Spleen (tissue), 11 donors: ENCODE results near the gene ADD1. TPM values are rescaled to one million over a fixed set of nuclear protein-coding genes. Genes with fewer than 3 reads are reported as not detected.
A peak's percentile ranks its signal among the peaks of the same experiment; 100 is the strongest.

ENCODE experiments used
- DNase-seq: peaks from one replicate; pipeline ENCODE4 v3.0.0-alpha.2; 2020
- H3K27ac ChIP-seq, 8 donors: fragments of 200-600 bp; sonication (generic) in 7 of 8; 1 replicate in 4 of 8; 2 replicates in 4 of 8; pipeline versions ENCODE4 v1.5.0 to v1.8.0; 2016 to 2021; ENCODE audit warnings: inconsistent platforms in 4 of 8, mild to moderate bottlenecking in 4 of 8, moderate library complexity in 1 of 8
- H3K27me3 ChIP-seq, 7 donors: fragments of 200-600 bp; sonication (generic) in 6 of 7; replicated peaks in 1 of 7; 1 replicate in 4 of 7; 2 replicates in 3 of 7; pipeline versions ENCODE4 v1.5.0 to v1.8.0; 2016 to 2021; ENCODE audit warnings: inconsistent platforms in 3 of 7, mild to moderate bottlenecking in 1 of 7
- H3K36me3 ChIP-seq, 6 donors: fragments of 200-600 bp; sonication (generic) in 5 of 6; 1 replicate in 4 of 6; 2 replicates in 2 of 6; pipeline versions ENCODE4 v1.5.0 to v1.8.0; 2016 to 2021; ENCODE audit warnings: inconsistent platforms in 2 of 6
- H3K4me1 ChIP-seq, 6 donors: fragments of 200-600 bp; sonication (generic) in 5 of 6; 1 replicate in 3 of 6; 2 replicates in 3 of 6; pipeline versions ENCODE4 v1.5.0 to v1.8.0; 2016 to 2021; ENCODE audit warnings: inconsistent platforms in 3 of 6
- H3K4me3 ChIP-seq, 8 donors: fragments of 200-600 bp; sonication (generic) in 7 of 8; 1 replicate in 4 of 8; 2 replicates in 4 of 8; pipeline versions ENCODE4 v1.5.0 to v1.8.0; 2016 to 2021; ENCODE audit warnings: inconsistent platforms in 4 of 8, mild to moderate bottlenecking in 4 of 8, moderate library complexity in 2 of 8
- H3K9me3 ChIP-seq, 8 donors: fragments of 200-600 bp; sonication (generic) in 7 of 8; 1 replicate in 4 of 8; 2 replicates in 4 of 8; pipeline versions ENCODE4 v1.5.0 to v1.8.0; 2016 to 2021; ENCODE audit warnings: inconsistent platforms in 4 of 8
- POLR2A ChIP-seq, 3 donors: fragments of 450-650 bp; IDR thresholded peaks; one replicate each; pipeline ENCODE4 v1.5.1; 2017; ENCODE audit warnings: antibody characterized with exemption in 3 of 3, mild to moderate bottlenecking in 1 of 3
- POLR2AphosphoS5 ChIP-seq, 3 donors: sonication (generic); formaldehyde crosslinking; IDR thresholded peaks; one replicate each; pipeline ENCODE4 v1.5.1; 2017; ENCODE audit warnings: antibody characterized with exemption in 3 of 3
- WGBS, 5 donors: extraction: QIAGEN DNeasy Blood & Tissue Kit in 3 of 5; methylation state at CpG; one replicate each; pipeline versions ENCODE4 v1.1.5 to v1.1.7; 2013 to 2018; 5-methylcytosine and 5-hydroxymethylcytosine counted together
- intact Hi-C: fragments of 100-400 bp; cut with DNase I; formaldehyde crosslinking; loops from one replicate; pipeline ENCODE4 v1.15.0; 2023; ENCODE audit warnings: low total_unique reads
- polyA plus RNA-seq, 3 donors: library from polyadenylated mRNA; stranded (reverse); fragments of 200-250 nt; gene quantifications; one replicate each; pipeline ENCODE4 v1.2.1, GENCODE V29; 2013
- total RNA-seq, 7 donors: library from RNA; depleted of rRNA in 3 of 7; stranded (reverse); fragments of >200 nt in 3 of 7; fragmentation: NEBNext Ultra II Directional in 4 of 7; extraction: Animal tissue kit (Norgen Biotek cat#: 25700) in 4 of 7; gene quantifications; one replicate each; pipeline versions ENCODE4 v1.1.0 to v1.2.1, GENCODE V29; 2016 to 2021
- TF ChIP-seq, protein P1 (sequence below), 11 experiments: fragments of 200-600 bp in 7 of 11; fragments of 450-650 bp in 4 of 11; sonication (generic) in 4 of 11; IDR thresholded peaks in 8 of 11; conservative IDR thresholded peaks in 3 of 11; 1 replicate in 7 of 11; 2 replicates in 4 of 11; pipeline versions ENCODE4 v1.4.0 to v1.8.0; 2016 to 2021; ENCODE audit warnings: antibody characterized with exemption in 11 of 11, inconsistent platforms in 4 of 11, mild to moderate bottlenecking in 1 of 11
- donor health status: healthy with polysubstance abuse.
- donor health status: DM: no; HTN: no; CAD: no; lungs with moderate emphysema.
- donor health status: DM: no; HTN: no; CAD: no.
- donor health status: Bipolar disorder and iron deficiency.
- donor health status: healthy.
- donor health status: DM: no; HTN: no; CAD: no.
- donor health status: DM: yes; HTN: yes; CAD: no.

ADD1 gene
- total and polyA plus RNA-seq, 10 donors, result 175 to 348 (median 265) TPM

- Histone ChIP-seq H3K4me3 (peak overlapping the region; percentile 57 to 91 (median 82)), H3K27ac (peak overlapping the region; percentile 84 to 97 (median 93)), H3K27me3 (no peaks in the 10 kb centered on the region), H3K4me1 (peaks cover 71 to 97% (median 94%) of the 10 kb centered on the region in 6 donors), H3K36me3 (peaks cover 0 to 46% (median 9%) of the 10 kb centered on the region in 6 donors), H3K9me3 (no peaks in the 10 kb centered on the region)
- no peak for DNase-seq
- intact Hi-C loops, result loop anchor here (10.0 kb wide), 1 partner anchor 48 kb away; no protein-coding TSS in a partner anchor
- TF ChIP-seq POLR2A (IDR thresholded peaks at IDR 0.05) (no peak), POLR2AphosphoS5 (IDR thresholded peaks at IDR 0.05) (peak in 2 of 3 donors; percentile 69 to 77)
- TF ChIP-seq, protein P1, sequence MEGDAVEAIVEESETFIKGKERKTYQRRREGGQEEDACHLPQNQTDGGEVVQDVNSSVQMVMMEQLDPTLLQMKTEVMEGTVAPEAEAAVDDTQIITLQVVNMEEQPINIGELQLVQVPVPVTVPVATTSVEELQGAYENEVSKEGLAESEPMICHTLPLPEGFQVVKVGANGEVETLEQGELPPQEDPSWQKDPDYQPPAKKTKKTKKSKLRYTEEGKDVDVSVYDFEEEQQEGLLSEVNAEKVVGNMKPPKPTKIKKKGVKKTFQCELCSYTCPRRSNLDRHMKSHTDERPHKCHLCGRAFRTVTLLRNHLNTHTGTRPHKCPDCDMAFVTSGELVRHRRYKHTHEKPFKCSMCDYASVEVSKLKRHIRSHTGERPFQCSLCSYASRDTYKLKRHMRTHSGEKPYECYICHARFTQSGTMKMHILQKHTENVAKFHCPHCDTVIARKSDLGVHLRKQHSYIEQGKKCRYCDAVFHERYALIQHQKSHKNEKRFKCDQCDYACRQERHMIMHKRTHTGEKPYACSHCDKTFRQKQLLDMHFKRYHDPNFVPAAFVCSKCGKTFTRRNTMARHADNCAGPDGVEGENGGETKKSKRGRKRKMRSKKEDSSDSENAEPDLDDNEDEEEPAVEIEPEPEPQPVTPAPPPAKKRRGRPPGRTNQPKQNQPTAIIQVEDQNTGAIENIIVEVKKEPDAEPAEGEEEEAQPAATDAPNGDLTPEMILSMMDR (IDR thresholded peaks at IDR 0.05 in 8 of 11, conservative IDR thresholded peaks at IDR 0.05 in 3 of 11), result no peak
- WGBS, 5 donors, result 3 to 20% (median 10%) methylated on average over 13 to 20 of the region's 20 CpGs
These were observed 30.9 kb upstream of the ADD1 start for GRCh38 chr4:2812612-2813354.

GRCh38 chr4:2813446-2814405 lies 29.9 kb upstream of the ADD1 start:
- Histone ChIP-seq H3K27ac (peak overlapping the region; percentile 58 to 97 (median 92)), H3K27me3 (no peaks in the 10 kb centered on the region), H3K4me1 (peaks cover 67 to 96% (median 93%) of the 10 kb centered on the region in 6 donors), H3K4me3 (peak overlapping the region; percentile 57 to 91 (median 82)), H3K9me3 (no peaks in the 10 kb centered on the region), H3K36me3 (peaks cover 0 to 45% (median 9%) of the 10 kb centered on the region in 6 donors)
- intact Hi-C loops, result loop anchor here (10.0 kb wide), 1 partner anchor 49 kb away; no protein-coding TSS in a partner anchor
- no peak for DNase-seq
- TF ChIP-seq POLR2A (IDR thresholded peaks at IDR 0.05) (no peak), POLR2AphosphoS5 (IDR thresholded peaks at IDR 0.05) (peak; percentile 28 to 67 (median 53))
- TF ChIP-seq, protein P1 (IDR thresholded peaks at IDR 0.05 in 8 of 11, conservative IDR thresholded peaks at IDR 0.05 in 3 of 11), result no peak
- 42 to 59% (median 54%) methylated on average over 16 to 17 of the region's 17 CpGs for WGBS, 5 donors

GRCh38 chr4:2814627-2815270 lies 28.9 kb upstream of the ADD1 start:
- DNase-seq, result no peak
- intact Hi-C loops, result loop anchor here (10.0 kb wide), 1 partner anchor 50 kb away; no protein-coding TSS in a partner anchor
- H3K27ac ChIP-seq, result peak overlapping the region in 7 of 8 donors; percentile 4 to 97 (median 55)
- no peaks in the 10 kb centered on the region for H3K9me3 ChIP-seq
- H3K4me1 ChIP-seq, result peaks cover 71 to 98% (median 96%) of the 10 kb centered on the region in 6 donors
- TF ChIP-seq POLR2AphosphoS5 (IDR thresholded peaks at IDR 0.05) (peak in 1 of 3 donors; percentile 57), POLR2A (IDR thresholded peaks at IDR 0.05) (no peak)
- TF ChIP-seq, protein P1 (IDR thresholded peaks at IDR 0.05 in 8 of 11, conservative IDR thresholded peaks at IDR 0.05 in 3 of 11), result no peak
- peak overlapping the region in 6 of 8 donors; percentile 63 to 91 (median 82) for H3K4me3 ChIP-seq
- H3K27me3 ChIP-seq, result no peaks in the 10 kb centered on the region
- H3K36me3 ChIP-seq, result peaks cover 0 to 51% (median 9%) of the 10 kb centered on the region in 6 donors
- WGBS, 5 donors, result 52 to 76% (median 59%) methylated on average over 3 to 7 of the region's 7 CpGs
